GM18519 (cell line): Measurements from ENCODE around the gene SPATA6.
"Not testable (repeated sequence)": the region's sequence is repeated elsewhere in the genome, so short reads cannot be mapped to it uniquely, and the experiment has no call there.

Source experiments
- ATAC-seq: cut with Tn5 transposase; IDR thresholded peaks from one replicate; pipeline ENCODE4 v1.9.1; 2021; ENCODE audit warnings: mild to moderate bottlenecking, moderate library complexity; ENCODE audit not compliant: unreplicated experiment, low FRiP score

SPATA6 gene

DNA sequence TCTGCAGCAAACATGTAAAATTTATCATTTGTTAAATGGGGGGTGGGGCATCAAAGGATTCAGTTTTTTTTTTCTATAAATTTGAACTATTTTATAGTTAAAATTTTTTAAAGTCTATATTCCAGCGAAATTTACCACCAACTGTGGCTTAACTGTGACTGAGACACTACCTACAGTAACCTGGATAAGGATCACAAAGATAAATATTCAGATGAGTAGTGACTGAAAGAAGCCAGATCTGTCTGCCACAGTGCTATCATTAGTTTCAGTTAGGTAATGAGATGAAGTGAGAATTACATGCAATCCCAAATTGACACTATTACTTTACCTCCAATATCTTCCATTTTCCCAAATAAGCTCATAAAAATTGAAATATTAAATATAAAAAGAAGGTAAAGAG, 5.4 kb downstream of the SPATA6 start:
- no peak for ATAC-seq

GRCh38 chr1:48462716-48463302, 9.2 kb downstream of the SPATA6 start:
- ATAC-seq, result no peak

- no peak for ATAC-seq
Measured at GRCh38 chr1:48450505-48450904, 21.5 kb downstream of the SPATA6 start.

GRCh38 chr1:48448932-48449331, 23.1 kb downstream of the SPATA6 start:
- no peak for ATAC-seq

GRCh38 chr1:48444186-48444585, 27.8 kb downstream of the SPATA6 start:
- ATAC-seq, result not testable (repeated sequence)

GRCh38 chr1:48442864-48443619, 29.0 kb downstream of the SPATA6 start:
- ATAC-seq, result no peak

GRCh38 chr1:48440786-48441185, 31.2 kb downstream of the SPATA6 start:
- ATAC-seq, result not testable (repeated sequence)

DNA sequence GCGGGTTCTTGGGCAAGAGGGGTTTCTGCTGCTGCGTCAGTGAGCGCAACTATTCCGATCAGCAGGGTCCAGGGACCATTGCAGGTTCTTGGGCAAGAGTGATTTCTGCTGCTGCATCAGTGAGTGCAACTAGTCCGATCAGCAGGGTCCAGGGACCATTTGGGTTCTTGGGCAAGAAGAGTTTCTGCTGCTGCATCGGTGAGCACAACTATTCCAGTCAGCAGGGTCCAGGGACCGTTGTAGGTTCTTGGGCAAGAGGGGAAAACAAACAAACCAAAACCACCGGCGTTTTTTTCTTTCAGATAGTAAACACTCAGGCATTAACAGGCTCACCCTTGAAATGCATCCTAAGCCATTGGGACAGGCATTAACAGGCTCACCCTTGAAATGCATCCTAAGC, 32.6 kb downstream of the SPATA6 start:
- no peak for ATAC-seq

- not testable (repeated sequence) for ATAC-seq
Measured at GRCh38 chr1:48437379-48437778, 34.6 kb downstream of the SPATA6 start.

- ATAC-seq, result not testable (repeated sequence)
Measured at GRCh38 chr1:48435312-48436002, 36.5 kb downstream of the SPATA6 start.

DNA sequence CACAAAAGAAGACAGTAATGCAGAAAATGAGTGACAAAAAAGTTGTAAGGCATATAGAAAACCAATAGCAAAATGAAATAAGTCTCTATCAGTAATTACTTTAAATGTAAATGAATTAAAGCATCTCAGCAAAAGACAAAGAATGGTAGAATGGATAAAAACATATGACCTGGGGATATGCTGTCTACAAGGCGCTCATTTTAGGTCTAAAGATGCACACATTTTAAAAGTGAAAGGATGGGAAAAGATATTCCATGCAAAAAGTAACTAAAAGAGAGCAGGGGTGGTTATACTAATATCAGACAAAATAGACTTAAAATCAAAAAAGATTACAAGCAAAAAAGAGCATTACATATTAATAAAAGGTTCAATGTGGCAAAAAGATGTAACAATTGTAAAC, 41.2 kb downstream of the SPATA6 start:
- ATAC-seq, result no peak

GRCh38 chr1:48422009-48422408, 50.0 kb downstream of the SPATA6 start:
- no peak for ATAC-seq

- ATAC-seq, result no peak
Measured at GRCh38 chr1:48418742-48419141, 53.3 kb downstream of the SPATA6 start.

DNA sequence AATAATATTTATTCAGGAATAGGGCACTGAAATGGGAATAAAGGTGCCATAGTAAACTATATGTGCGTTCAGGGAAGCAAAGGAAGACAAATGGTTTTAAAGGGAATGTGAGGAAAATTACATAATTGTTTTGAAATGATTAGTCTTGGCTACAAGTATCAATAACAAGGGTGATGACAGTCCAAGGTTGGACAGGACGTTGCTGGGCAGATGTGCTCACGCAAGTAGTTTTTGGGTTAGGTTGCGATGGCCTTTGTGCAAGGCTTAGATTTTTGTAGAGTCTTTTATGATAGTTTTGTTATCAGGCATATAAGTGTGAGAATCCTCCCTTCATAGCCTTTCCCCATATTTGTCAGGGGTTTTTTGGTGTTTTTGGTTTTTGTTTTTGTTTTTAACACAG, 57.0 kb downstream of the SPATA6 start:
- no peak for ATAC-seq

DNA sequence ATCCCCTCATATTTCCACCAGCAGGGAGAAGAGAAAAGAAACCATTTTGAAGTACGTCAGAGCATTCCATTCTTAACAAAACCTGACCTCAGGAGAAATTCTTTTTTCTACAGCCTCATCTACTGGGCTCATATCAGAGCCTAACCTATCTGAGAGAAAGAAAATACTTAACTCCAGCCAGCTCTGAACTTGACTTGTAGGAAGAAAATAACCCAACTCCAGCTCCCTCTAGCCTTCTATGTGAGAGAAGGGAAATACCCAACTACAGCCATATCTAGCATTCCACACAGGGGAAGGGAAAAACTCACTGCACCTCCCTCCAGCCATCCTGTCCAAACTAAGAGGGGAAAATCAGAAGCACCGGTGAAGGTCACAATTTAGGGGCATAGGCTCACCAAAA, 57.7 kb downstream of the SPATA6 start:
- ATAC-seq, result no peak

DNA sequence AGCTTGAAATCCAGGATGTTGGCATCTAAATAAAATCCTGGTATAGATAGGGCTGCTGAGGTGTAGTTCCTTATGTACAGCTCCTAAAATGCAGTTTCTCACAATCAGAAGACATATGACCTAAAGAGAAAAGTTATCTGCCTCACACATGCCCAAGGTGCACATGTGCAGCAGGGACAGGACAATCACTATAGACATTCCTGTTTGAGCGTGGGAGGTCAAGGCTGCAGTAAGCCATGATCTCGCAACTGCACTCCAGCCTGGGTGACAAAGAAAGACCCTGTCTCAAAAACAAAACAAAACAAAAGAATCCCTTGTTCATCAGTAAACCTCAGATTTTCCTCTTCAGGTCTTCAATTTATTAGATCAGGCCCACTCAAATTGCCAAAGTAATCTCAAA, 66.1 kb downstream of the SPATA6 start:
- no peak for ATAC-seq

GRCh38 chr1:48405400-48405799, 66.6 kb downstream of the SPATA6 start:
- no peak for ATAC-seq

GRCh38 chr1:48402599-48402998, 69.4 kb downstream of the SPATA6 start:
- ATAC-seq, result no peak

DNA sequence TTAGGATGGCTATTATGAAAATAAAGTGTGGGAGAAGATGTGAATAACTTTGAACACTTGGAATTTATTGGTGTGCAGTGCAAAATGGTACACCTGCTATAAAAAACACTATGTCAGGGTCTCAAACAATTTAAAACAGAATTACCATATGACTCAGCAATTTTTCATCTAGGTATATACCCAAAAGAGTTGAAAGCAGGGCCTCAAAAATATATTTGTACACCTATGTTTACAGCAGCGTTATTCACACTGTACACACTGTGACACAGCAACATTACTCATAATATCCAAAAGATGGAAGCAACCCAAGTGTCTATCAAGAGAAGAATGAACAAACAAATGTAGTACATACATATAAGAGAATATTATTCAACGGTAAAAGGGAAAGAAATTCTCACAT, 75.8 kb downstream of the SPATA6 start:
- ATAC-seq, result no peak

GRCh38 chr1:48391926-48392325, 80.1 kb downstream of the SPATA6 start:
- ATAC-seq, result no peak

- ATAC-seq, result no peak
Measured at GRCh38 chr1:48387409-48387808, 84.6 kb downstream of the SPATA6 start.

DNA sequence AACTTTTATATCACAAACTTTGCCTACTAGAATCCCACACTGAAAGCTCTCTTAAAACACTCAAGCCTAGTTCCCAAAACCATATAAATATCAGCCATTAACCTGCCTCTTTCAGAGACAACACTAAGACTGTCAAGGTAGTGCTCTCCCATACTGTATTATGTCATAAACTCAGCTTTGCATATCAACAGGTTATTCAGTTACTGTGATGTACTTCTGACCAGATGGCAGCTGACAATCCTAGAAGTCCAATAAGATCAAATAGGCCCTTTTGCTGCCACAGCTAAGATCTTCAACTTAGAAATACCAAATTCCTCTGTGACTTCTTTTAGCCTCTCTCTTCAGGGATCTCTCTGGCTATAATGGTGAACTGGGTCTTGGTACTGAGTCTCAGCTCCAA, 97.2 kb downstream of the SPATA6 start:
- ATAC-seq, result no peak
